ENCODE measurements around the gene BEND5.

BEND5 gene
- total RNA-seq: 0 to 1.2 (median 0.10) reads per million in 17 experiments

- peak in 2 of 4 experiments; percentile 7 to 35 for DNase-seq
Measured at GRCh38 chr1:48776393-48777218, at the start of gene BEND5. BEND5 (minus strand) TSS chr1:48776891; CDS start chr1:48776831, 60 bp downstream.

GRCh38 chr1:48823168-48823567 lies 46.5 kb upstream of the BEND5 start:
- no peak for DNase-seq

- DNase-seq: no peak
Measured at GRCh38 chr1:48820491-48820890, 43.8 kb upstream of the BEND5 start.

GRCh38 chr1:48817505-48818114 lies 40.9 kb upstream of the BEND5 start:
- peak; percentile 76 to 86 (median 80) for DNase-seq

- no peak for DNase-seq
Measured at GRCh38 chr1:48810740-48811139, 34.0 kb upstream of the BEND5 start.

- DNase-seq: no peak
Measured at GRCh38 chr1:48808496-48808895, 31.8 kb upstream of the BEND5 start.

- DNase-seq: no peak
Measured at GRCh38 chr1:48807554-48808260, 31.0 kb upstream of the BEND5 start.

- DNase-seq: peak in 2 of 4 experiments; percentile 19 to 23
Measured at GRCh38 chr1:48803474-48803873, 26.8 kb upstream of the BEND5 start.

- peak in 2 of 4 experiments; percentile 43 to 51 for DNase-seq
Measured at GRCh38 chr1:48794816-48795215, 18.1 kb upstream of the BEND5 start.

- DNase-seq: peak in 3 of 4 experiments; percentile 4 to 49 (median 30)
Measured at GRCh38 chr1:48793863-48794262, 17.2 kb upstream of the BEND5 start.

GRCh38 chr1:48792961-48793360 lies 16.3 kb upstream of the BEND5 start:
- peak in 3 of 4 experiments; percentile 18 to 40 (median 29) for DNase-seq

GRCh38 chr1:48790397-48790796 lies 13.7 kb upstream of the BEND5 start:
- no peak for DNase-seq

GRCh38 chr1:48789903-48790302 lies 13.2 kb upstream of the BEND5 start:
- no peak for DNase-seq

- DNase-seq: no peak
Measured at GRCh38 chr1:48785869-48786268, 9.2 kb upstream of the BEND5 start.

- no peak for DNase-seq
Measured at GRCh38 chr1:48784301-48784700, 7.6 kb upstream of the BEND5 start.

GRCh38 chr1:48777219-48777895 lies 666 bp upstream of the BEND5 start:
- no peak for DNase-seq

GRCh38 chr1:48775831-48776392 lies 779 bp downstream of the BEND5 start:
- DNase-seq: no peak

- DNase-seq: no peak
Measured at GRCh38 chr1:48773133-48773532, 3.6 kb downstream of the BEND5 start.

- no peak for DNase-seq
Measured at GRCh38 chr1:48772211-48772610, 4.5 kb downstream of the BEND5 start.

GRCh38 chr1:48771561-48771960 lies 5.1 kb downstream of the BEND5 start:
- DNase-seq: no peak

GRCh38 chr1:48767975-48768510 lies 8.6 kb downstream of the BEND5 start:
- peak; percentile 13 to 78 (median 64) for DNase-seq

GRCh38 chr1:48765335-48765734 lies 11.4 kb downstream of the BEND5 start:
- no peak for DNase-seq
